Measurements from ENCODE around the gene FLT3LG.

- TF ChIP-seq, protein P1, sequence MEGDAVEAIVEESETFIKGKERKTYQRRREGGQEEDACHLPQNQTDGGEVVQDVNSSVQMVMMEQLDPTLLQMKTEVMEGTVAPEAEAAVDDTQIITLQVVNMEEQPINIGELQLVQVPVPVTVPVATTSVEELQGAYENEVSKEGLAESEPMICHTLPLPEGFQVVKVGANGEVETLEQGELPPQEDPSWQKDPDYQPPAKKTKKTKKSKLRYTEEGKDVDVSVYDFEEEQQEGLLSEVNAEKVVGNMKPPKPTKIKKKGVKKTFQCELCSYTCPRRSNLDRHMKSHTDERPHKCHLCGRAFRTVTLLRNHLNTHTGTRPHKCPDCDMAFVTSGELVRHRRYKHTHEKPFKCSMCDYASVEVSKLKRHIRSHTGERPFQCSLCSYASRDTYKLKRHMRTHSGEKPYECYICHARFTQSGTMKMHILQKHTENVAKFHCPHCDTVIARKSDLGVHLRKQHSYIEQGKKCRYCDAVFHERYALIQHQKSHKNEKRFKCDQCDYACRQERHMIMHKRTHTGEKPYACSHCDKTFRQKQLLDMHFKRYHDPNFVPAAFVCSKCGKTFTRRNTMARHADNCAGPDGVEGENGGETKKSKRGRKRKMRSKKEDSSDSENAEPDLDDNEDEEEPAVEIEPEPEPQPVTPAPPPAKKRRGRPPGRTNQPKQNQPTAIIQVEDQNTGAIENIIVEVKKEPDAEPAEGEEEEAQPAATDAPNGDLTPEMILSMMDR (IDR thresholded peaks at IDR 0.05), result no peak
- TF ChIP-seq POLR2A (IDR thresholded peaks at IDR 0.05), result no peak
Measured at GRCh38 chr19:49428547-49429451, 45.2 kb upstream of the FLT3LG start.
